ENCODE data around the gene CYBRD1.

Gene CYBRD1

GRCh38 chr2:171522052-171522787 is at the start of gene CYBRD1:
Gene CYBRD1 (plus strand): TSS chr2:171522474. CDS start chr2:171522546, 72 bp downstream.
- H3K4me3 ChIP-seq (ENCODE audit: low read depth, low read length) = peak within 1 kb of the TSS; percentile 94
- H3K27ac ChIP-seq (ENCODE audit: low read depth, low read length) = peak within 1 kb of the TSS; percentile 3; the same call in 1 of the 2 replicates
- peak within 1 kb of the TSS; percentile 83 for H3K9ac ChIP-seq (ENCODE audit: low read length)
- H3K27me3 ChIP-seq (ENCODE audit: control insufficient read depth, insufficient read depth, low read length) = peaks cover 21% of the 10 kb centered on the region
- H3K9me3 ChIP-seq (ENCODE audit: control insufficient read depth, insufficient read depth, low read depth, low read length) = no peaks in the 10 kb centered on the region
- H3K4me1 ChIP-seq (ENCODE audit: control insufficient read depth, insufficient read depth, low read length) = peaks cover 21% of the 10 kb centered on the region
- H3K36me3 ChIP-seq (ENCODE audit: control insufficient read depth, insufficient read depth, low read length) = no peaks in the 10 kb centered on the region

GRCh38 chr2:171475979-171476378 is 46.3 kb upstream of the CYBRD1 start:
- Histone ChIP-seq H3K9me3 (ENCODE audit: control insufficient read depth, insufficient read depth, low read depth, low read length) (no peaks in the 10 kb centered on the region), H3K4me1 (ENCODE audit: control insufficient read depth, insufficient read depth, low read length) (no peaks in the 10 kb centered on the region), H3K27me3 (ENCODE audit: control insufficient read depth, insufficient read depth, low read length) (no peaks in the 10 kb centered on the region), H3K36me3 (ENCODE audit: control insufficient read depth, insufficient read depth, low read length) (peaks cover 75% of the 10 kb centered on the region), H3K27ac (ENCODE audit: low read depth, low read length) (no peak overlapping the region), H3K4me3 (ENCODE audit: low read depth, low read length) (no peak overlapping the region), H3K9ac (ENCODE audit: low read length) (no peak overlapping the region)

GRCh38 chr2:171478345-171478744 is 43.9 kb upstream of the CYBRD1 start:
- Histone ChIP-seq H3K9me3 (ENCODE audit: control insufficient read depth, insufficient read depth, low read depth, low read length) (no peaks in the 10 kb centered on the region), H3K4me1 (ENCODE audit: control insufficient read depth, insufficient read depth, low read length) (peaks cover 13% of the 10 kb centered on the region), H3K36me3 (ENCODE audit: control insufficient read depth, insufficient read depth, low read length) (peaks cover 68% of the 10 kb centered on the region), H3K9ac (ENCODE audit: low read length) (no peak overlapping the region), H3K27ac (ENCODE audit: low read depth, low read length) (no peak overlapping the region), H3K27me3 (ENCODE audit: control insufficient read depth, insufficient read depth, low read length) (no peaks in the 10 kb centered on the region), H3K4me3 (ENCODE audit: low read depth, low read length) (no peak overlapping the region)

- H3K9me3 ChIP-seq (ENCODE audit: control insufficient read depth, insufficient read depth, low read depth, low read length) = no peaks in the 10 kb centered on the region
- peaks cover 63% of the 10 kb centered on the region for H3K36me3 ChIP-seq (ENCODE audit: control insufficient read depth, insufficient read depth, low read length)
- no peaks in the 10 kb centered on the region for H3K27me3 ChIP-seq (ENCODE audit: control insufficient read depth, insufficient read depth, low read length)
- H3K9ac ChIP-seq (ENCODE audit: low read length) = no peak overlapping the region
- peaks cover 13% of the 10 kb centered on the region for H3K4me1 ChIP-seq (ENCODE audit: control insufficient read depth, insufficient read depth, low read length)
- H3K4me3 ChIP-seq (ENCODE audit: low read depth, low read length) = no peak overlapping the region
- H3K27ac ChIP-seq (ENCODE audit: low read depth, low read length) = no peak overlapping the region
Measured at GRCh38 chr2:171479154-171479814, 43.0 kb upstream of the CYBRD1 start.

GRCh38 chr2:171480908-171481307 is 41.4 kb upstream of the CYBRD1 start:
- H3K4me3 ChIP-seq (ENCODE audit: low read depth, low read length) = no peak overlapping the region
- no peak overlapping the region for H3K27ac ChIP-seq (ENCODE audit: low read depth, low read length)
- H3K9me3 ChIP-seq (ENCODE audit: control insufficient read depth, insufficient read depth, low read depth, low read length) = no peaks in the 10 kb centered on the region
- no peaks in the 10 kb centered on the region for H3K27me3 ChIP-seq (ENCODE audit: control insufficient read depth, insufficient read depth, low read length)
- peaks cover 56% of the 10 kb centered on the region for H3K36me3 ChIP-seq (ENCODE audit: control insufficient read depth, insufficient read depth, low read length)
- H3K4me1 ChIP-seq (ENCODE audit: control insufficient read depth, insufficient read depth, low read length) = peaks cover 13% of the 10 kb centered on the region
- no peak overlapping the region for H3K9ac ChIP-seq (ENCODE audit: low read length)

GRCh38 chr2:171482308-171482707 is 40.0 kb upstream of the CYBRD1 start:
- Histone ChIP-seq H3K4me3 (ENCODE audit: low read depth, low read length) (no peak overlapping the region), H3K9me3 (ENCODE audit: control insufficient read depth, insufficient read depth, low read depth, low read length) (no peaks in the 10 kb centered on the region), H3K9ac (ENCODE audit: low read length) (no peak overlapping the region), H3K36me3 (ENCODE audit: control insufficient read depth, insufficient read depth, low read length) (peaks cover 50% of the 10 kb centered on the region), H3K27ac (ENCODE audit: low read depth, low read length) (no peak overlapping the region), H3K4me1 (ENCODE audit: control insufficient read depth, insufficient read depth, low read length) (peaks cover 13% of the 10 kb centered on the region), H3K27me3 (ENCODE audit: control insufficient read depth, insufficient read depth, low read length) (no peaks in the 10 kb centered on the region)

GRCh38 chr2:171482877-171483276 is 39.4 kb upstream of the CYBRD1 start:
- no peak overlapping the region for H3K27ac ChIP-seq (ENCODE audit: low read depth, low read length)
- H3K4me3 ChIP-seq (ENCODE audit: low read depth, low read length) = no peak overlapping the region
- H3K4me1 ChIP-seq (ENCODE audit: control insufficient read depth, insufficient read depth, low read length) = peaks cover 13% of the 10 kb centered on the region
- peaks cover 45% of the 10 kb centered on the region for H3K36me3 ChIP-seq (ENCODE audit: control insufficient read depth, insufficient read depth, low read length)
- H3K27me3 ChIP-seq (ENCODE audit: control insufficient read depth, insufficient read depth, low read length) = no peaks in the 10 kb centered on the region
- no peaks in the 10 kb centered on the region for H3K9me3 ChIP-seq (ENCODE audit: control insufficient read depth, insufficient read depth, low read depth, low read length)
- no peak overlapping the region for H3K9ac ChIP-seq (ENCODE audit: low read length)

GRCh38 chr2:171483793-171484192 is 38.5 kb upstream of the CYBRD1 start:
- no peaks in the 10 kb centered on the region for H3K9me3 ChIP-seq (ENCODE audit: control insufficient read depth, insufficient read depth, low read depth, low read length)
- H3K4me3 ChIP-seq (ENCODE audit: low read depth, low read length) = no peak overlapping the region
- peaks cover 43% of the 10 kb centered on the region for H3K36me3 ChIP-seq (ENCODE audit: control insufficient read depth, insufficient read depth, low read length)
- H3K4me1 ChIP-seq (ENCODE audit: control insufficient read depth, insufficient read depth, low read length) = peaks cover 13% of the 10 kb centered on the region
- no peak overlapping the region for H3K9ac ChIP-seq (ENCODE audit: low read length)
- H3K27ac ChIP-seq (ENCODE audit: low read depth, low read length) = no peak overlapping the region
- no peaks in the 10 kb centered on the region for H3K27me3 ChIP-seq (ENCODE audit: control insufficient read depth, insufficient read depth, low read length)

GRCh38 chr2:171485116-171485515 is 37.2 kb upstream of the CYBRD1 start:
- no peaks in the 10 kb centered on the region for H3K9me3 ChIP-seq (ENCODE audit: control insufficient read depth, insufficient read depth, low read depth, low read length)
- H3K4me1 ChIP-seq (ENCODE audit: control insufficient read depth, insufficient read depth, low read length) = peaks cover 13% of the 10 kb centered on the region
- H3K4me3 ChIP-seq (ENCODE audit: low read depth, low read length) = no peak overlapping the region
- H3K36me3 ChIP-seq (ENCODE audit: control insufficient read depth, insufficient read depth, low read length) = peaks cover 34% of the 10 kb centered on the region
- no peaks in the 10 kb centered on the region for H3K27me3 ChIP-seq (ENCODE audit: control insufficient read depth, insufficient read depth, low read length)
- H3K27ac ChIP-seq (ENCODE audit: low read depth, low read length) = no peak overlapping the region
- H3K9ac ChIP-seq (ENCODE audit: low read length) = no peak overlapping the region

- no peak overlapping the region for H3K27ac ChIP-seq (ENCODE audit: low read depth, low read length)
- no peak overlapping the region for H3K9ac ChIP-seq (ENCODE audit: low read length)
- H3K27me3 ChIP-seq (ENCODE audit: control insufficient read depth, insufficient read depth, low read length) = no peaks in the 10 kb centered on the region
- peaks cover 17% of the 10 kb centered on the region for H3K36me3 ChIP-seq (ENCODE audit: control insufficient read depth, insufficient read depth, low read length)
- H3K4me3 ChIP-seq (ENCODE audit: low read depth, low read length) = no peak overlapping the region
- no peaks in the 10 kb centered on the region for H3K9me3 ChIP-seq (ENCODE audit: control insufficient read depth, insufficient read depth, low read depth, low read length)
- H3K4me1 ChIP-seq (ENCODE audit: control insufficient read depth, insufficient read depth, low read length) = peaks cover 15% of the 10 kb centered on the region
Measured at GRCh38 chr2:171487201-171487600, 35.1 kb upstream of the CYBRD1 start.

- Histone ChIP-seq H3K4me3 (ENCODE audit: low read depth, low read length) (no peak overlapping the region), H3K36me3 (ENCODE audit: control insufficient read depth, insufficient read depth, low read length) (peaks cover 15% of the 10 kb centered on the region), H3K27me3 (ENCODE audit: control insufficient read depth, insufficient read depth, low read length) (no peaks in the 10 kb centered on the region), H3K27ac (ENCODE audit: low read depth, low read length) (no peak overlapping the region), H3K9ac (ENCODE audit: low read length) (no peak overlapping the region), H3K4me1 (ENCODE audit: control insufficient read depth, insufficient read depth, low read length) (peaks cover 11% of the 10 kb centered on the region), H3K9me3 (ENCODE audit: control insufficient read depth, insufficient read depth, low read depth, low read length) (no peaks in the 10 kb centered on the region)
Measured at GRCh38 chr2:171487803-171488259, 34.4 kb upstream of the CYBRD1 start.

All from HUES6 (cell line).